Measurements from ENCODE around the gene FUT3.

GRCh38 chr19:5891572-5891937 lies 40.3 kb upstream of the FUT3 start:
- TF ChIP-seq, protein P1, sequence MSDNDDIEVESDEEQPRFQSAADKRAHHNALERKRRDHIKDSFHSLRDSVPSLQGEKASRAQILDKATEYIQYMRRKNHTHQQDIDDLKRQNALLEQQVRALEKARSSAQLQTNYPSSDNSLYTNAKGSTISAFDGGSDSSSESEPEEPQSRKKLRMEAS (IDR thresholded peaks at IDR 0.05; ENCODE audit: low read depth): no peak
- no peak for TF ChIP-seq CTCF (IDR thresholded peaks at IDR 0.05)
- TF ChIP-seq FOSL2 (IDR thresholded peaks at IDR 0.05; ENCODE audit: borderline replicate concordance, low read depth): no peak
- TF ChIP-seq GATA2 (CRISPR knock-in tag; IDR thresholded peaks at IDR 0.05): no peak
- no peak for TF ChIP-seq MEF2A (IDR thresholded peaks at IDR 0.05; ENCODE audit: borderline replicate concordance, low read depth)
- no peak for TF ChIP-seq TAF1 (IDR thresholded peaks at IDR 0.05; ENCODE audit: borderline replicate concordance, low read depth, low read length)
